NT2/D1 (cell line): Measurements from ENCODE around the gene CUEDC1.

Source experiments
- SUZ12 ChIP-seq: IDR thresholded peaks from 2 replicates; pipeline ENCODE4 v1.6.1; 2011; ENCODE audit not compliant: insufficient read length, insufficient read depth; ENCODE audit errors: extremely low read depth
- YY1 ChIP-seq: IDR thresholded peaks from 2 replicates; pipeline ENCODE4 v1.6.1; 2011; ENCODE audit not compliant: insufficient read length, insufficient read depth

DNA sequence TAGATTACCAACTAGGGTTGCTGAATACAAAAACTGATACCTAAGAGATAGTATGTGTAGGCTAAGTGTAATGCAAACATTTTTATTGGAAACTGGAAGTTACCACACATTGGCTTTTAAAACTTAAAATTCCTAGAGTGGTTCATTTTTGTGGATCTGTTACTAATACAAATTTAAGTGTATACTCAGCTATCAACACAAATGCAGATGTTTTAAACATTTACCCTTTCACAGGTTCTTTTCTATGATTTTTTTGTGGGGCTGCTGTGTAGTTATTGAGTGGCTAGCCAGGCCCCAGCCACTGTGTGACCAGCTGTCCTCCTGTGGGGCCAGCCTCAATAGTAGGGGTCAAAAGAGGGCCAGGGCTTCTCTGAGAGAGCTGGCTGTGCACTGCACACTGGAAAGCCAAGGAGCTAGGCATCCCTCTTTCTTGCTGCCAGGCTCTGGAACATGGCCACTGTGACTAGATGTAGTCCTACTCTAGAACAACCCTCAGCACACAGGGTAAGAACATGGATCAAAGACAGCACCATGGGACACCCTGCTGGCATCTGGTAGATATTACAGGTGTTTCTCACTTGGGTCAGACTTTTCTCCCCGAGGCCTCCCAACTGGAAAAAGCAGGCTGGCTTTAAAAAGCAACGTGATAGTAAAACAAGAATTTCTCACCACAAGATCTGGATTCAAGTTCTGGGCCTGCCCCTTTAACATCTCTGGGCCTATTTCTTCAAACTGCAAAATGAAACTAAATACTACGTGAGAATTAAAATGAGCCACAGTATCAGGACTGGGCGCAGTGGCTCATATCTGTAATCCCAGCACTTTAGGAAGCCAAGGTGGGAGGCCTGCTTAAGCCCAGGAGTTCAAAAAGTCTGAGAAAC, 40.1 kb upstream of the CUEDC1 start:
- TF ChIP-seq YY1 (no peak), SUZ12 (no peak)
